SK-N-SH treated with all-trans-retinoic acid at 6 μM for 48 hours (cell line): Measurements from ENCODE around the gene SIAH2.

ENCODE experiments used
- ARNTL ChIP-seq: fragments of 450-650 bp; formaldehyde crosslinking; IDR thresholded peaks from 2 replicates; pipeline ENCODE4 v1.5.0; 2020; ENCODE audit warnings: low read depth, mild to moderate bottlenecking, moderate library complexity, borderline replicate concordance
- CREB5 ChIP-seq: fragments of 250-450 bp; sonication (Bioruptor Pico); IDR thresholded peaks from 2 replicates; pipeline ENCODE4 v1.5.1; 2020; ENCODE audit warnings: low read depth, mild to moderate bottlenecking, moderate library complexity
- CSDC2 ChIP-seq: fragments of 250-450 bp; sonication (Bioruptor Pico); IDR thresholded peaks from 2 replicates; pipeline ENCODE4 v1.5.0; 2020; ENCODE audit warnings: mild to moderate bottlenecking, moderate library complexity
- ESRRG ChIP-seq: fragments of 250-450 bp; sonication (Bioruptor Pico); IDR thresholded peaks from 2 replicates; pipeline ENCODE4 v1.6.1; 2021; ENCODE audit warnings: mild to moderate bottlenecking
- PATZ1 ChIP-seq: fragments of 250-450 bp; sonication (Bioruptor Pico); IDR thresholded peaks from 2 replicates; pipeline ENCODE4 v1.8.0; 2020; ENCODE audit warnings: mild to moderate bottlenecking, moderate library complexity, borderline replicate concordance
- PPARA ChIP-seq: fragments of 250-450 bp; sonication (Bioruptor Pico); IDR thresholded peaks from 2 replicates; pipeline ENCODE4 v1.5.0; 2020; ENCODE audit warnings: mild to moderate bottlenecking, borderline replicate concordance
- TCF4 ChIP-seq: fragments of 250-450 bp; sonication (Bioruptor Pico); IDR thresholded peaks from 2 replicates; pipeline ENCODE4 v1.8.0; 2021; ENCODE audit warnings: mild to moderate bottlenecking, moderate library complexity, borderline replicate concordance
- TOX ChIP-seq: fragments of 250-450 bp; sonication (Bioruptor Pico); IDR thresholded peaks from 2 replicates; pipeline ENCODE4 v1.8.0; 2021; ENCODE audit warnings: mild to moderate bottlenecking, moderate library complexity, borderline replicate concordance
- TSHZ2 ChIP-seq: fragments of 250-450 bp; sonication (Bioruptor Pico); IDR thresholded peaks from 2 replicates; pipeline ENCODE4 v1.5.0; 2020; ENCODE audit warnings: mild to moderate bottlenecking, moderate library complexity
- ZFP3 ChIP-seq: fragments of 250-450 bp; sonication (Bioruptor Pico); IDR thresholded peaks from 2 replicates; pipeline ENCODE4 v1.5.0; 2020; ENCODE audit warnings: mild to moderate bottlenecking, moderate library complexity
- ZFP30 ChIP-seq: fragments of 450-650 bp; formaldehyde crosslinking; IDR thresholded peaks from 2 replicates; pipeline ENCODE4 v1.5.0; 2022; ENCODE audit warnings: mild to moderate bottlenecking, moderate library complexity
- ZNF70 ChIP-seq: fragments of 450-650 bp; formaldehyde crosslinking; IDR thresholded peaks from 2 replicates; pipeline ENCODE4 v1.5.0; 2020; ENCODE audit warnings: mild to moderate bottlenecking, moderate library complexity

GRCh38 chr3:150773616-150774192, 10.7 kb upstream of the SIAH2 start:
- TF ChIP-seq CSDC2 (CRISPR knock-in tag) (no peak), TOX (CRISPR knock-in tag) (no peak), CREB5 (CRISPR knock-in tag) (no peak), TCF4 (no peak), PPARA (no peak), ZNF70 (CRISPR knock-in tag) (no peak), ZFP3 (no peak), ARNTL (CRISPR knock-in tag) (no peak), PATZ1 (no peak), ZFP30 (CRISPR knock-in tag) (no peak), ESRRG (CRISPR knock-in tag) (no peak), TSHZ2 (CRISPR knock-in tag) (no peak)
